Measurements from ENCODE around the gene DNER. TPM values are rescaled to one million over a fixed set of nuclear protein-coding genes. Genes with fewer than 3 reads are reported as not detected.

DNER gene
- total RNA-seq, 1 donor from 2014 or later, result not detected

DNA sequence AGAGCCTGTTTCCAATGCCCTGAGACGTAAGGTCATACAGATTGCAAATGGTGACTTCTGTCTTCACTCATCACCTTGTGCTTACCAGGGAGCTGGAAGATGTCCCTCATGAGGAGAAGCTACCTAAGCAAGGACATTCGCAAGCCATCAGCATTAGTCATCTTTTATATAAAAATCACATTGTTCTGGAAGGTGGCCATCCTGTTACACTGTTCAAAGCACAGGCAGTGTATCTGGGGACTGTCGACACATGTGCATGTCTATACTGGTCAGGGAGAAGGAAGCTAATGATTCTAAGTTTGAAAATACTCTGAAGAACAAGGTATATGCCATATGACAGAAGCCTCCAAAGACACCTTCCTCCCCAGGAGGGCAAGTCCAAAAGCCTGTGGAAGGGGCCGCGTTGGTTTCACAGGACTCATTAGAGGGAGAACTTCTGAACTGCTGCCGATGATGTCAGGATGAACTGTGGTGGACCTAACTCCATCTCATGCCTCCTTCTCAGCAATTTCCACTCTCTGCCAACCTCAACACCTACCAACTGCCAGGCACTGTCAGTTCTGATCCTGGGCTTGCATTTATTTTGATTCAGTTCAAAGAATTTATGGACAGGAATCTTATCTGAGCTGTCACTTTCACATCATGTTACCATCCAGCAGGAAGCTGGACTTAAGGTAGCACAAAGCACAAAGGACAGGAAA, 39.4 kb downstream of the DNER start:
- intact Hi-C loops (cut with micrococcal nuclease), result no loop called here
- DNase-seq, result no peak
- no peaks in the 10 kb centered on the region for H3K4me1 Mint-ChIP-seq
- no peaks in the 10 kb centered on the region for H3K36me3 Mint-ChIP-seq (ENCODE audit: low read depth)
- TF ChIP-seq, protein P1, sequence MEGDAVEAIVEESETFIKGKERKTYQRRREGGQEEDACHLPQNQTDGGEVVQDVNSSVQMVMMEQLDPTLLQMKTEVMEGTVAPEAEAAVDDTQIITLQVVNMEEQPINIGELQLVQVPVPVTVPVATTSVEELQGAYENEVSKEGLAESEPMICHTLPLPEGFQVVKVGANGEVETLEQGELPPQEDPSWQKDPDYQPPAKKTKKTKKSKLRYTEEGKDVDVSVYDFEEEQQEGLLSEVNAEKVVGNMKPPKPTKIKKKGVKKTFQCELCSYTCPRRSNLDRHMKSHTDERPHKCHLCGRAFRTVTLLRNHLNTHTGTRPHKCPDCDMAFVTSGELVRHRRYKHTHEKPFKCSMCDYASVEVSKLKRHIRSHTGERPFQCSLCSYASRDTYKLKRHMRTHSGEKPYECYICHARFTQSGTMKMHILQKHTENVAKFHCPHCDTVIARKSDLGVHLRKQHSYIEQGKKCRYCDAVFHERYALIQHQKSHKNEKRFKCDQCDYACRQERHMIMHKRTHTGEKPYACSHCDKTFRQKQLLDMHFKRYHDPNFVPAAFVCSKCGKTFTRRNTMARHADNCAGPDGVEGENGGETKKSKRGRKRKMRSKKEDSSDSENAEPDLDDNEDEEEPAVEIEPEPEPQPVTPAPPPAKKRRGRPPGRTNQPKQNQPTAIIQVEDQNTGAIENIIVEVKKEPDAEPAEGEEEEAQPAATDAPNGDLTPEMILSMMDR (IDR thresholded peaks at IDR 0.05), result no peak
- ChIA-PET CTCF (no interaction called here), POLR2A (no interaction called here)
- H3K27ac Mint-ChIP-seq, result no peak overlapping the region
- H3K4me3 Mint-ChIP-seq, result no peak overlapping the region
- H3K9me3 Mint-ChIP-seq, result no peaks in the 10 kb centered on the region
- H3K27me3 Mint-ChIP-seq, result peaks cover 21% of the 10 kb centered on the region
- ATAC-seq (ENCODE audit: low read depth), result no peak

DNA sequence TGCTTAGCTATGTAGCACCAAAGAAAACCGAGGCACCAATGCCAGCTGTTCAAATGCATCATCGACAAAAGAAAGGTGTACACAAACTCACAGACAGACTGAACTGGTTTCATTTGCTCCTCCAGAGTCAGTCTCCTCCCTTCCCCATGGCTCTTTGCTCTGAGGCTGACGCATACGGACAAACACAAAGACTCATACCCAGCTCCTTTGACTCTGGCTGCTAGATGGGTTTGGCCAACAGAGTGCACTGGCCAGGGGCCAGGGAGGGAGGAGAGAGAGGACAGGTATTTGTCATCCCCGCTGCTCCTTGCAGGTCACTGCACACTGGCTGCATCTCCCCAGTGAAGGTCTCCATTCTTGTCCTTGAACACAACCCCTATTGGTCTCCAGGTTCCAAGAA, 40.7 kb downstream of the DNER start:
- POLR2A ChIA-PET, result no interaction called here
- CTCF ChIA-PET, result no interaction called here
- no peak for DNase-seq
- no peak for ATAC-seq (ENCODE audit: low read depth)
- TF ChIP-seq, protein P1 (IDR thresholded peaks at IDR 0.05), result no peak
- no peaks in the 10 kb centered on the region for H3K4me1 Mint-ChIP-seq
- no peak overlapping the region for H3K27ac Mint-ChIP-seq
- no peaks in the 10 kb centered on the region for H3K36me3 Mint-ChIP-seq (ENCODE audit: low read depth)
- no peak overlapping the region for H3K4me3 Mint-ChIP-seq
- H3K9me3 Mint-ChIP-seq, result no peaks in the 10 kb centered on the region
- intact Hi-C loops (cut with micrococcal nuclease), result no loop called here
- peaks cover 19% of the 10 kb centered on the region for H3K27me3 Mint-ChIP-seq

DNA sequence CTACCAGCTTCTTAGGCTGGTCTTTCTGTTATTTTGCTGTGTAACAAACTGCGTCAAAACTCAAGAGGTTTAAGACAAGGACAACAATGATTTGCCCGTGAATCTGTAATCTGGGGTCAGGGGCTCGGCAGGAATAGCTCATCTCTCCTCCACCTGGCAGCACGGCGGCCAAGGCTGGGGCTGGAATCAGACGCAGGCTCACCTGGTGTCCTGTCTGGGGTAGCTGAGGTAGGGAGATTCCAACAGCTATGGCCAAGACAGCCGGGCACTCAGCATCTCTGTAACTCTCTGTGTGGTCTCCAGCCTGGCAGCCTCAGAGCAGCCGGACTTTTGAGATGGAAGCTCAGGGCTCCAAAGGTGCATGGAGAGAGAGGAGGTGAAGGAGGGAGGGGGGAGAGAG, 42.3 kb downstream of the DNER start:
- ChIA-PET POLR2A (no interaction called here), CTCF (no interaction called here)
- TF ChIP-seq, protein P1 (IDR thresholded peaks at IDR 0.05), result no peak
- Mint-ChIP-seq H3K27ac (no peak overlapping the region), H3K9me3 (no peaks in the 10 kb centered on the region), H3K4me1 (no peaks in the 10 kb centered on the region), H3K27me3 (peaks cover 8% of the 10 kb centered on the region), H3K36me3 (ENCODE audit: low read depth) (no peaks in the 10 kb centered on the region), H3K4me3 (no peak overlapping the region)
- no peak for DNase-seq
- intact Hi-C loops (cut with micrococcal nuclease), result no loop called here
- no peak for ATAC-seq (ENCODE audit: low read depth)

DNA sequence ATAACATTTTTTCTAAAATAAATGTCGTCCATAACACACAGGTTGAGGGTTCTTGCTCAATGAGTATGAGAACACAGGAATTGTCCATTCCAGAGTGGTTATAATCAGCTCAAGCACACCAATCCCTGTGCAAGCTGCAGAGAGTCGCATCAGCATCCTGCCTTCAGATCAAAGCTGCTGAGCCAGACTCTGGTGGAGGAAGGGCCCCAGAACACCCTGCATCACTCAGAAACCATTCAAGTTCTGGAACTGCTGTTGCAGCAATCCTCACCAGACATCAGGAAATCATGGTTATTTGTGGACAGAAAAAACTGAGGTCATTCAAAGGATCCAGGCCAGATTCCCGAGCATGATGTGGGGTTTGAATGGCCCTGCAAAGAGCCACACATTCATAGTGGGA, 44.5 kb downstream of the DNER start:
- no peak for DNase-seq
- H3K4me3 Mint-ChIP-seq, result no peak overlapping the region
- peaks cover 9% of the 10 kb centered on the region for H3K27me3 Mint-ChIP-seq
- no peak overlapping the region for H3K27ac Mint-ChIP-seq
- ATAC-seq (ENCODE audit: low read depth), result no peak
- TF ChIP-seq, protein P1 (IDR thresholded peaks at IDR 0.05), result no peak
- intact Hi-C loops (cut with micrococcal nuclease), result no loop called here
- CTCF ChIA-PET, result no interaction called here
- H3K4me1 Mint-ChIP-seq, result no peaks in the 10 kb centered on the region
- H3K36me3 Mint-ChIP-seq (ENCODE audit: low read depth), result no peaks in the 10 kb centered on the region
- no peaks in the 10 kb centered on the region for H3K9me3 Mint-ChIP-seq
- POLR2A ChIA-PET, result no interaction called here

DNA sequence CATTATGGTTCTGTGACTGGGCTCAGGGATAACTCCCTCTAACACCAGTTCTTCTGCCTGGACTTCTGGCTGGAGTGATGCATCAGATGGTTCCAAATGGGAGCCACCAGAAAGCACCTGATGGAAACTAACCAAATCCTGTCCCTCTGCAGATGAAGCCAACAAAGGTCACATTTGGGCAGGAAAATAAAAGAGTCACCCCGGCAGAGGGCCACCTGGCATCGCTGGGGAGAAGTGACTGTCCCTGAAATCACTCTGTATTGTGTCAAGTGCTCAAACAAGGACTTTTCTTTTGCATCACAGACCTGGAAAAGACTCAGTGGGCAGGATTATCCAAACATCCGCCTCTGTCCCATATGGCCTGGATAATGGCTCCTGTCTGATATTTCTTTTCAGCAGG, 47.5 kb downstream of the DNER start:
- no peak for ATAC-seq (ENCODE audit: low read depth)

More for the DNA sequence above, 47.5 kb downstream of the DNER start:
- POLR2A ChIA-PET, result no interaction called here
- TF ChIP-seq, protein P1 (IDR thresholded peaks at IDR 0.05), result no peak
- H3K27ac Mint-ChIP-seq, result no peak overlapping the region
- H3K27me3 Mint-ChIP-seq, result peaks cover 6% of the 10 kb centered on the region
- H3K4me3 Mint-ChIP-seq, result no peak overlapping the region
- DNase-seq, result no peak
- no peaks in the 10 kb centered on the region for H3K9me3 Mint-ChIP-seq
- H3K4me1 Mint-ChIP-seq, result no peaks in the 10 kb centered on the region
- intact Hi-C loops (cut with micrococcal nuclease), result no loop called here
- no peaks in the 10 kb centered on the region for H3K36me3 Mint-ChIP-seq (ENCODE audit: low read depth)
- CTCF ChIA-PET, result no interaction called here
